Measurements from ENCODE around the gene CMIP. TPM values are rescaled to one million over a fixed set of nuclear protein-coding genes. Genes with fewer than 3 reads are reported as not detected.

CMIP gene
- total RNA-seq, 1 experiment from 2014 or later = 12.7 TPM

DNA sequence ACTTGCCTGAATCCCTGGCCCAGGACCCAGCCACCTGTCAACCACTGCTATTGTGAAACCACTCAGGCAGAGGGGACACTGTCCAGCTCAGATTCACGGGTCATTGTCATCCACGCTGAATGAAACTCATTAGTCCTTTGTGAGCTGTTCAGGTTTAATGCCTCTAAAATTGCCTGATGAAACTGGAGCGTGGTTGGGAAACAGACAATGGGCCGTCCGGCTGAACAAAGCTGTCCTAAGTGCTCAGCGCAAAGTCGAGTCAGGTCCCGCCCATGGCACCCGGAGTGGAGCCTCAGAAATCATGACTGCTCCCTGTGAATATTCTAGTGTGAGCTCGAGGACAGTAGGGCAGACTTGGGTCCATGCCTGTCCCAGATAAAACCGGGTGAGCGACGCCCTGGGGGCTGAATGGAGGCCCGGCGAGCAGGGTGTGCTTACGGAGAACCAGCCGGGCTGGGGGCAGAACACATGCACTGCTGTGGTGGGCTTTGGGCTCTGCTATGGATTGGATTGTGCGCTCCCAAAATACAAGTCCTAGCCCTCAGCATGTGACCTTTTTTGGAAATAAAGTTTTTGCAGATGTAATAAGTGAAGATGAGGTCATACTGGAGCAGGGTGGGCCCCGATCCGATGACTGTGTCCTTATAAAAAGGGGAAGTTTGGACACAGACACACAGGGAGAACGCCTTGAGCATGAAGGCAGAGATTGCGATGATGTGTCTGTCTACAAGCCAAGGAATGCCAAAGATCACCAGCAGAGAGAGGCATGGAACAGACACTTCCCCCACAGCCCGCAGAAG is 12.9 kb upstream of the CMIP start:
- H3K4me3 ChIP-seq (ENCODE audit: low read length) = no peak overlapping the region
- H3K36me3 ChIP-seq (ENCODE audit: insufficient read depth, low read length) = no peaks in the 10 kb centered on the region
- no peaks in the 10 kb centered on the region for H3K79me2 ChIP-seq (ENCODE audit: low read length)
- H3K9ac ChIP-seq (ENCODE audit: low read length) = no peak overlapping the region
- H3K27ac ChIP-seq (ENCODE audit: low read length) = no peak overlapping the region
- no peaks in the 10 kb centered on the region for H3K9me3 ChIP-seq (ENCODE audit: low read length)
- no peaks in the 10 kb centered on the region for H3K27me3 ChIP-seq (ENCODE audit: low read length)
- no peaks in the 10 kb centered on the region for H4K20me1 ChIP-seq (ENCODE audit: insufficient read depth, low read depth, low read length)
- H3K4me1 ChIP-seq (ENCODE audit: low read length) = peaks cover 6% of the 10 kb centered on the region
- no peaks in the 10 kb centered on the region for H3K9me2 ChIP-seq (replicated peaks; ENCODE audit: insufficient read depth, low read length)
- no peak overlapping the region for H3K4me2 ChIP-seq (ENCODE audit: low read depth, low read length, poor library complexity, severe bottlenecking)
- no peak for DNase-seq
- H2AFZ ChIP-seq (ENCODE audit: low read length) = no peak overlapping the region

DNA sequence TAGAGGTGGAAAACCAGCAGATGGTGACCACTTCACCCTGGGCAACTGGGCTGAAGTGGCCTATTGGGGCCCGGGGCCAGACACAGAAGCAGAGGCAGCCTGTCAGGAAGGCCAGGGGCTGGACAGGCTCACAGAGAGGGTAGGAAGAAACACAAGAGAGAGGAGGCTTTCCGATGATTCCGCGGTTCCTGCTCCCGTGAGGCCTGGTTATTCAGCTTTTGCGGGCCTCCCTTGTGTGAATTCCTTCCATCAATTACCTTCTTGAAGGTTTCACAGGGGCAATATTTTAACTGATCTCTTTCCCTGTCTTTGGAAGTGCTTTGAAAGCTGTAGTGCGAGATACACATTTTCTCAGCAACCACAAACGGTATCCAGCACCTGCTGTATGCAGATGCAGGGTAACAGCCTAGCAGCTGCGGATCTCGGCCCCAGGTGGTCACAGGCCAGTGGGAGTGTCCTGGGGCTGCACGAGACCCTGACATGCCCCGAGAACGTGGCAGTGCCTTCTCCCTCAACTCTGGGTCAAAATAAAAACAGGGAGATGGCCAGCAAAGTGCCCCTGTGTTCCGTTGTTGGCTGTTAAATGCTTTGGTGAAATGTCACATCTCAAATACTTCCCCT is 11.6 kb upstream of the CMIP start:
- Histone ChIP-seq H3K4me1 (ENCODE audit: low read length) (peaks cover 6% of the 10 kb centered on the region), H2AFZ (ENCODE audit: low read length) (no peak overlapping the region), H3K4me2 (ENCODE audit: low read depth, low read length, poor library complexity, severe bottlenecking) (peak overlapping the region; percentile 35)

DNA sequence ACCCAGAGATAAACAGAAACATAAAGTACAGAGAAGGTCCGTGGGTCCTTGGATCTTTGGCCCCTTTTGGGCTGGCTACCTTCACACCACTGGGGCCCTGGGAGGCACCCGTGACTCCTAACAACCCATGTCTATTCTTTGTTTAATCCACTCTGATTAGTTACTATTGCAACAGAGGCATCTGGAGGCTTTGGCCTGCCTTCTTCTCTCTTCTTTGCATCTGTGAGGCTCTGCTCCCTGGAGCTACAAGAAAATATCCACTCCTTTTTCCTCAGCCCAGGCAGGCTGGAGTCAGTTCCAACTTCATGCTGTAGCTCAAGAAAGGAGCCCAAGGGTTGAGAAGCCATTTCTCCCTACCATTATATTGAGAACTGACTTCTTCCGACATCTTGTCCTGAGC is 9.5 kb upstream of the CMIP start:
- Histone ChIP-seq H4K20me1 (ENCODE audit: insufficient read depth, low read depth, low read length) (no peaks in the 10 kb centered on the region), H3K9me2 (replicated peaks; ENCODE audit: insufficient read depth, low read length) (no peaks in the 10 kb centered on the region), H3K79me2 (ENCODE audit: low read length) (no peaks in the 10 kb centered on the region), H3K36me3 (ENCODE audit: insufficient read depth, low read length) (no peaks in the 10 kb centered on the region), H3K27me3 (ENCODE audit: low read length) (no peaks in the 10 kb centered on the region), H3K9me3 (ENCODE audit: low read length) (no peaks in the 10 kb centered on the region), H3K4me2 (ENCODE audit: low read depth, low read length, poor library complexity, severe bottlenecking) (no peak overlapping the region), H3K4me1 (ENCODE audit: low read length) (peaks cover 6% of the 10 kb centered on the region), H3K9ac (ENCODE audit: low read length) (no peak overlapping the region), H3K4me3 (ENCODE audit: low read length) (no peak overlapping the region), H2AFZ (ENCODE audit: low read length) (no peak overlapping the region), H3K27ac (ENCODE audit: low read length) (no peak overlapping the region)
- DNase-seq = no peak

More for the DNA sequence above, 11.6 kb upstream of the CMIP start:
- Histone ChIP-seq H3K27me3 (ENCODE audit: low read length) (no peaks in the 10 kb centered on the region), H3K4me3 (ENCODE audit: low read length) (no peak overlapping the region), H3K36me3 (ENCODE audit: insufficient read depth, low read length) (no peaks in the 10 kb centered on the region), H4K20me1 (ENCODE audit: insufficient read depth, low read depth, low read length) (no peaks in the 10 kb centered on the region), H3K79me2 (ENCODE audit: low read length) (no peaks in the 10 kb centered on the region), H3K9ac (ENCODE audit: low read length) (no peak overlapping the region), H3K9me3 (ENCODE audit: low read length) (no peaks in the 10 kb centered on the region), H3K9me2 (replicated peaks; ENCODE audit: insufficient read depth, low read length) (no peaks in the 10 kb centered on the region), H3K27ac (ENCODE audit: low read length) (no peak overlapping the region)
- DNase-seq = no peak

DNA sequence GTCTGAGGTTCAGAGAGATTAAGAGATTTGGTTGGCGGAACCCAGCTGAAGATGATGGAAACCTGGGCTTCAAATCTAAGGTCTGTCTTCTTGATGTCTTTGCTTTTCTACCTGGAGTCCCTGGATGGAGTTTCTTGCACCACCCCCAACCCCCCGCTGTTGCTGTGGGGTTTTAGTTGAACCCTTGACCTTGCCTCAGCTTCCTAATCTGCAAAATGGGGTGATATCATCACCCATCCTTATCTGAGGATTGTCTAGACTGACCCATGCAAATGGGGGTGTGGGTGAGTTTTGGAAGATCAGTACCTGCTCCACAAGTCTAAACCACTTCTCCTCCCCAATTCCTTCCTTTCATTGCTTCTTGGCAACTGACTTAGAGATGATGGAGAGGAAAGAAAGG is 9.0 kb upstream of the CMIP start:
- Histone ChIP-seq H3K27ac (ENCODE audit: low read length) (no peak overlapping the region), H3K27me3 (ENCODE audit: low read length) (no peaks in the 10 kb centered on the region), H3K36me3 (ENCODE audit: insufficient read depth, low read length) (no peaks in the 10 kb centered on the region), H3K9me3 (ENCODE audit: low read length) (no peaks in the 10 kb centered on the region), H2AFZ (ENCODE audit: low read length) (no peak overlapping the region), H3K4me2 (ENCODE audit: low read depth, low read length, poor library complexity, severe bottlenecking) (no peak overlapping the region), H3K9ac (ENCODE audit: low read length) (no peak overlapping the region), H3K4me3 (ENCODE audit: low read length) (no peak overlapping the region), H3K9me2 (replicated peaks; ENCODE audit: insufficient read depth, low read length) (no peaks in the 10 kb centered on the region), H3K4me1 (ENCODE audit: low read length) (peaks cover 6% of the 10 kb centered on the region), H3K79me2 (ENCODE audit: low read length) (no peaks in the 10 kb centered on the region), H4K20me1 (ENCODE audit: insufficient read depth, low read depth, low read length) (no peaks in the 10 kb centered on the region)
- no peak for DNase-seq

DNA sequence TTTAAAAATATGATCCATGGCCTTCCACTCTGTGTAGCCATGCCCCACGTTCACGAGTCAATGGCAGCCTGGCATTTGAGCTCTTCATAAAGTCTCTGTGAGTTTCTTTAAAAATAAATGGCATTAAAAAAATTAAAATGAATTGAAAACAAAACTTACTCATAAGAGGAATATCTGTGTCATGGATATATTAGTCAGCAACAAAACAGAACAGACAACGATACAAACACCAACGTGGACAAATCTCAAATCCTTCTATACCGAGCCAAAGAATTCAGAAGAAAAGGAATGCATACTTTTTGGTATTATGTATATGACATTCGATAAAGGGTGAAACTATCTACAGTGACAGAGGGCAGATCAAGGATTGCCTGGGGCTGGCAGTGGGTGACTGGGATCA is 8.2 kb upstream of the CMIP start:
- no peaks in the 10 kb centered on the region for H3K9me2 ChIP-seq (replicated peaks; ENCODE audit: insufficient read depth, low read length)
- no peaks in the 10 kb centered on the region for H3K79me2 ChIP-seq (ENCODE audit: low read length)
- H3K4me3 ChIP-seq (ENCODE audit: low read length) = no peak overlapping the region
- H2AFZ ChIP-seq (ENCODE audit: low read length) = no peak overlapping the region
- no peaks in the 10 kb centered on the region for H3K36me3 ChIP-seq (ENCODE audit: insufficient read depth, low read length)
- no peaks in the 10 kb centered on the region for H3K27me3 ChIP-seq (ENCODE audit: low read length)
- DNase-seq = no peak
- peaks cover 6% of the 10 kb centered on the region for H3K4me1 ChIP-seq (ENCODE audit: low read length)
- H3K9ac ChIP-seq (ENCODE audit: low read length) = no peak overlapping the region
- H4K20me1 ChIP-seq (ENCODE audit: insufficient read depth, low read depth, low read length) = no peaks in the 10 kb centered on the region
- no peak overlapping the region for H3K27ac ChIP-seq (ENCODE audit: low read length)
- H3K9me3 ChIP-seq (ENCODE audit: low read length) = no peaks in the 10 kb centered on the region
- H3K4me2 ChIP-seq (ENCODE audit: low read depth, low read length, poor library complexity, severe bottlenecking) = no peak overlapping the region

DNA sequence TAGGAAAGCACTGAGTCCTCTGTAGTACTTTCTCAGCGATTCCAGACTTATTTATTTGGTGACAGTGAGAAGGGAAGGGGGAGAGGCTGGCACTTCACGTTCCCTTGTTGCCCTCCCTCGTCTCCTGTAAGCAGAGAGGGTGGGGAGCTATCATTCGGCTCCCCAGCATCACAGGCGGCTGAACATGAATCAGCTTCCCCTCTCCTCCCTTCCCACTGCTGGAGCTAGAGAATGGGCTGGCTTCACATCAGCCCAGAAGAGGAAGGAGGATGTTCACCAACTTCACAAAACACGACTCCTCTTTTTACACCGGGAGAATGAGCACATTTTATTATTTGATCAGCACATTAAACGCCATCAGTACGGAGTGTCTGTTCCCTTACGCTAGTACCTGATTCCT is 6.7 kb upstream of the CMIP start:
- Histone ChIP-seq H2AFZ (ENCODE audit: low read length) (no peak overlapping the region), H3K4me3 (ENCODE audit: low read length) (no peak overlapping the region), H3K9me3 (ENCODE audit: low read length) (no peaks in the 10 kb centered on the region), H3K27me3 (ENCODE audit: low read length) (no peaks in the 10 kb centered on the region), H3K9me2 (replicated peaks; ENCODE audit: insufficient read depth, low read length) (no peaks in the 10 kb centered on the region), H3K79me2 (ENCODE audit: low read length) (no peaks in the 10 kb centered on the region), H3K4me1 (ENCODE audit: low read length) (peaks cover 6% of the 10 kb centered on the region), H3K4me2 (ENCODE audit: low read depth, low read length, poor library complexity, severe bottlenecking) (no peak overlapping the region), H3K36me3 (ENCODE audit: insufficient read depth, low read length) (no peaks in the 10 kb centered on the region), H3K27ac (ENCODE audit: low read length) (no peak overlapping the region), H4K20me1 (ENCODE audit: insufficient read depth, low read depth, low read length) (no peaks in the 10 kb centered on the region), H3K9ac (ENCODE audit: low read length) (no peak overlapping the region)
- no peak for DNase-seq

DNA sequence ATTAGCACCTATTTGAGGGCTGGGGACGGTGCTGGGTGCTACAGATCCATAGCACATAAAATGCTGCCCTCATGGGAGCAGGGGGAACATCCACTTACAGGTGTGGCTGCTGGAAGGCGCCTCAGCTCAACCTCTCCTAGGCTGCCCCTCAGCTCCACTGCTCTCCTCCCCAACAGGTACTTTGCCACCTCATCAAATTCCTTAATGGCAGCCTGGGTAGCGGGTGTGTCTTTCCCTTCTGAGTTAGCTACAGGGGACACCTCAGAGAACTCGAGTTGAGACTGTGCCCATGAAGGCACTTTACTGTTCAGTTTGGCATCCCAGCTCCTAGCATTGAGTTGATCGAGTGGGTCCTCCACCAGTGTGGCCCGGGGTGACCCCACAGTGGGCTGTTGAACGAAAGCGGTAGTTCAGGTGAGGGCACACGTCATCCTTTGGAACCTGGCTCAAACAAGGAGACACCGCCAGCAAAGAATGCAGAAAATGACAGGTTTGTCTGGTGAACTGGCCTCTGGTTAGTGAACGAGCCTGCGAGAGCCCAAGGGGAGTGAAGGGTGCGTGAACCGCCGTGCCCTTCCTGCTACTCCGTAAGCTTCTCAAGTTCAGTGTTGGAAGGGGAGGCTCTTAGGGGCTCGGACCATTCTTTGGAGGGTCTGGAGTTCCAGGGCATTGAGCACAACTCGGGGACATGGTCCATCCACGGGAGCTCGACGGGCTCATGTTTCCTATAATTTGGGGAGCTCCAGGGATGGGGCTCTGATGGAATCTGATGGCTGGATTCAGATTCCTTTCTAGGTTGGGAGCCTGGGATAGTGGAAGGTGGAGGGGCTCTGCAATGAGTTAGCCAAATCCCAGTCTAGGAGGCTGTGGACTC is 3.5 kb upstream of the CMIP start:
- Histone ChIP-seq H3K4me3 (ENCODE audit: low read length) (no peak overlapping the region), H4K20me1 (ENCODE audit: insufficient read depth, low read depth, low read length) (peaks cover 3% of the 10 kb centered on the region; the same call in 1 of the 2 replicates), H2AFZ (ENCODE audit: low read length) (no peak overlapping the region), H3K36me3 (ENCODE audit: insufficient read depth, low read length) (no peaks in the 10 kb centered on the region), H3K9me3 (ENCODE audit: low read length) (no peaks in the 10 kb centered on the region), H3K79me2 (ENCODE audit: low read length) (no peaks in the 10 kb centered on the region), H3K9ac (ENCODE audit: low read length) (no peak overlapping the region), H3K4me1 (ENCODE audit: low read length) (peaks cover 16% of the 10 kb centered on the region), H3K27me3 (ENCODE audit: low read length) (0 out of 2 replicates have a peak, but pooled peaks cover 3% of the 10 kb centered on the region), H3K9me2 (replicated peaks; ENCODE audit: insufficient read depth, low read length) (no peaks in the 10 kb centered on the region), H3K27ac (ENCODE audit: low read length) (no peak overlapping the region), H3K4me2 (ENCODE audit: low read depth, low read length, poor library complexity, severe bottlenecking) (no peak overlapping the region)
- DNase-seq = no peak
